K562 (cell line): Measurements from ENCODE around the gene SENP3. TPM values are rescaled to one million over a fixed set of nuclear protein-coding genes. Genes with fewer than 3 reads are reported as not detected.

Experiments
- ATF6 ChIP-seq: sonication (generic); formaldehyde crosslinking; IDR thresholded peaks from 2 replicates; pipeline ENCODE4 v1.4.0; 2020; ENCODE audit warnings: mild to moderate bottlenecking, missing genetic modification reagents
- CHD4 ChIP-seq: fragments of 200-600 bp; sonication (generic); IDR thresholded peaks from 3 replicates; pipeline ENCODE4 v1.6.1; 2012; ENCODE audit warnings: low read depth, mild to moderate bottlenecking, mixed read lengths, low read length, inconsistent platforms; ENCODE audit not compliant: insufficient read depth, insufficient replicate concordance, poor library complexity, severe bottlenecking
- GTF2E2 ChIP-seq: fragments of 200-800 bp; sonication (Bioruptor generic); IDR thresholded peaks from 2 replicates; pipeline ENCODE4 v1.6.1; 2016; ENCODE audit warnings: missing genetic modification characterization, missing compliant biosample characterization
- HDGF ChIP-seq: fragments of 450-650 bp; IDR thresholded peaks from 2 replicates; pipeline ENCODE4 v1.6.1; 2016
- HIVEP1 ChIP-seq: fragments of 250-450 bp; sonication (Bioruptor Pico); IDR thresholded peaks from 2 replicates; pipeline ENCODE4 v1.4.0; 2020; ENCODE audit warnings: mild to moderate bottlenecking
- HOXB6 ChIP-seq: fragments of 250-450 bp; sonication (Bioruptor Pico); IDR thresholded peaks from 2 replicates; pipeline ENCODE4 v1.5.1; 2022; ENCODE audit warnings: mild to moderate bottlenecking, borderline replicate concordance
- HSF4 ChIP-seq: fragments of 250-450 bp; sonication (Bioruptor Pico); IDR thresholded peaks from 2 replicates; pipeline ENCODE4 v2.1.2; 2022; ENCODE audit warnings: mild to moderate bottlenecking, moderate library complexity, borderline replicate concordance
- MEIS2 ChIP-seq: fragments of 450-650 bp; IDR thresholded peaks from 2 replicates; pipeline ENCODE4 v1.6.1; 2014; ENCODE audit warnings: mild to moderate bottlenecking; ENCODE audit not compliant: partially characterized antibody
- NFE2 ChIP-seq: IDR thresholded peaks from 2 replicates; pipeline ENCODE4 v1.6.1; 2014; ENCODE audit warnings: antibody characterized with exemption, low read depth
- NR2C1 ChIP-seq, 2 experiments: fragments of 450-650 bp; IDR thresholded peaks; 2 replicates each; pipeline ENCODE4 v1.6.1; 2017; ENCODE audit warnings: mild to moderate bottlenecking in 2 of 2, antibody characterized with exemption in 1 of 2, inconsistent platforms in 1 of 2, missing compliant biosample characterization in 1 of 2, missing genetic modification characterization in 1 of 2
- PYGO2 ChIP-seq: fragments of 450-650 bp; IDR thresholded peaks from 2 replicates; pipeline ENCODE4 v1.6.1; 2016; ENCODE audit warnings: mild to moderate bottlenecking, missing genetic modification characterization, moderate library complexity, missing compliant biosample characterization
- RBBP5 ChIP-seq: fragments of 200-600 bp; sonication (generic); IDR thresholded peaks from 2 replicates; pipeline ENCODE4 v1.6.1; 2012; ENCODE audit warnings: borderline replicate concordance, mild to moderate bottlenecking, low read length, control low read depth, inconsistent platforms; ENCODE audit not compliant: insufficient read depth, poor library complexity, severe bottlenecking
- TBP ChIP-seq: optimal IDR thresholded peaks from 2 replicates; pipeline ENCODE3; 2011; ENCODE audit warnings: low read depth, low read length, improper control_type of control experiment
- THRAP3 ChIP-seq: fragments of 450-650 bp; IDR thresholded peaks from 2 replicates; pipeline ENCODE4 v1.6.1; 2016; ENCODE audit warnings: mild to moderate bottlenecking, inconsistent platforms, borderline replicate concordance
- TRIM25 ChIP-seq: fragments of 450-650 bp; IDR thresholded peaks from 2 replicates; pipeline ENCODE4 v1.7.0; 2016; ENCODE audit warnings: borderline replicate concordance
- U2AF1 ChIP-seq: fragments of 200-400 bp; formaldehyde crosslinking; optimal IDR thresholded peaks from 2 replicates; pipeline ENCODE3; 2017; ENCODE audit warnings: mild to moderate bottlenecking, low read depth, low read length, moderate library complexity
- ZNF140 ChIP-seq: fragments of 250-450 bp; sonication (Bioruptor Pico); IDR thresholded peaks from 2 replicates; pipeline ENCODE4 v1.8.0; 2021; ENCODE audit warnings: moderate library complexity, mild to moderate bottlenecking, inconsistent platforms
- ZNF696 ChIP-seq: fragments of 250-450 bp; sonication (Bioruptor Pico); conservative IDR thresholded peaks from 2 replicates; pipeline ENCODE4 v1.4.0; 2020; ENCODE audit warnings: mild to moderate bottlenecking, moderate library complexity
- ZNF699 ChIP-seq: fragments of 250-450 bp; sonication (Bioruptor Pico); IDR thresholded peaks from 2 replicates; pipeline ENCODE4 v1.8.0; 2021; ENCODE audit warnings: mild to moderate bottlenecking, moderate library complexity; ENCODE audit not compliant: insufficient replicate concordance
- polyA plus RNA-seq, 8 experiments: library from polyadenylated mRNA; depleted of rRNA in 4 of 8; stranded (reverse) in 5 of 8; unstranded in 3 of 8; fragments of >200 nt; fragmentation: Nextera tagmentation in 2 of 8; fragmentation: Illumina TruSeq in 1 of 8; extraction: Ambion mirVana in 2 of 8; extraction: Trizol in 1 of 8; gene quantifications; 2 replicates each; pipeline versions ENCODE4 v1.2.1 to v1.2.3, GENCODE V29; 2011 to 2014; ENCODE audit warnings: inconsistent platforms in 1 of 8, missing spikeins in 1 of 8
- total RNA-seq, 7 experiments: library from RNA; depleted of rRNA in 6 of 7; stranded (reverse); fragments of >200 nt in 6 of 7; fragmentation: Illumina TruSeq in 2 of 7; extraction: Trizol in 2 of 7; gene quantifications; 2 replicates each; pipeline versions ENCODE4 v1.2.1 to v1.2.3, GENCODE V29; 2011 to 2021; ENCODE audit warnings: low replicate concordance in 1 of 7
- TF ChIP-seq, protein P1 (sequence below): sonication (generic); IDR thresholded peaks from 2 replicates; pipeline ENCODE4 v1.6.1; 2016
- TF ChIP-seq, protein P2 (sequence below): fragments of 250-450 bp; sonication (Bioruptor Pico); IDR thresholded peaks from 2 replicates; pipeline ENCODE4 v1.5.0; 2020; ENCODE audit warnings: mild to moderate bottlenecking

The SENP3 gene
- total and polyA plus RNA-seq, 9 of the 15 experiments (the other 6 are each of a cell fraction or from before 2014, with no cell fraction given) = 0.63 to 102 (median 78.8) TPM

DNA sequence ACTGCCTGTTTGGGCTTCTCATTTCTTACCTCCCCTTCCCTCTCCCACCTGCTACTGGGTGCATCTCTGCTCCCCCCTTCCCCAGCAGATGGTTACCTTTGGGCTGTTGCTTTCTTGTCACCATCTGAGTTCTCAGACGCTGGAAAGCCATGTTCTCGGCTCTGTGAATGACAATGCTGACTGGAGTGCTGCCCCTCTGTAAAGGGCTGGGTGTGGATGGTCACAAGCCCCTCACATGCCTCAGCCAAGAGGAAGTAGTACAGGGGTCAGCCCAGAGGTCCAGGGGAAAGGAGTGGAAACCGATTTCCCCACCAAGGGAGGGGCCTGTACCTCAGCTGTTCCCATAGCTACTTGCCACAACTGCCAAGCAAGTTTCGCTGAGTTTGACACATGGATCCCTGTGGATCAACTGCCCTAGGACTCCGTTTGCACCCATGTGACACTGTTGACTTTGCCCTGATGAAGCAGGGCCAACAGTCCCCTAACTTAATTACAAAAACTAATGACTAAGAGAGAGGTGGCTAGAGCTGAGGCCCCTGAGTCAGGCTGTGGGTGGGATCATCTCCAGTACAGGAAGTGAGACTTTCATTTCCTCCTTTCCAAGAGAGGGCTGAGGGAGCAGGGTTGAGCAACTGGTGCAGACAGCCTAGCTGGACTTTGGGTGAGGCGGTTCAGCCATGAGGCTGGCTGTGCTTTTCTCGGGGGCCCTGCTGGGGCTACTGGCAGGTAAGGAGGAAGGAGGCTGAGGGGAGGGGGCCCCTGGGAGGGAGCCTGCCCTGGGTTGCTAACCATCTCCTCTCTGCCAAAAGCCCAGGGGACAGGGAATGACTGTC, 17.5 kb downstream of the SENP3 start, which contains the start of gene CD68 (continued):
- TF ChIP-seq, protein P1, sequence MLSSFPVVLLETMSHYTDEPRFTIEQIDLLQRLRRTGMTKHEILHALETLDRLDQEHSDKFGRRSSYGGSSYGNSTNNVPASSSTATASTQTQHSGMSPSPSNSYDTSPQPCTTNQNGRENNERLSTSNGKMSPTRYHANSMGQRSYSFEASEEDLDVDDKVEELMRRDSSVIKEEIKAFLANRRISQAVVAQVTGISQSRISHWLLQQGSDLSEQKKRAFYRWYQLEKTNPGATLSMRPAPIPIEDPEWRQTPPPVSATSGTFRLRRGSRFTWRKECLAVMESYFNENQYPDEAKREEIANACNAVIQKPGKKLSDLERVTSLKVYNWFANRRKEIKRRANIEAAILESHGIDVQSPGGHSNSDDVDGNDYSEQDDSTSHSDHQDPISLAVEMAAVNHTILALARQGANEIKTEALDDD = peak; percentile 78
- TF ChIP-seq ZNF696 (CRISPR knock-in tag) = no peak
- no peak for TF ChIP-seq U2AF1
- peak; percentile 58; the same call in 1 of the 2 replicates for TF ChIP-seq THRAP3
- no peak for TF ChIP-seq TBP
- no peak for TF ChIP-seq ATF6 (CRISPR knock-in tag)
- TF ChIP-seq RBBP5 = peak; percentile 13
- no peak for TF ChIP-seq ZNF140 (CRISPR knock-in tag)
- TF ChIP-seq TRIM25 = no peak
- no peak for TF ChIP-seq PYGO2 (tag)
- TF ChIP-seq NFE2 = peak; percentile 5; the same call in 1 of the 2 replicates
- TF ChIP-seq CHD4 = no peak
- TF ChIP-seq NR2C1 (IDR thresholded peaks at IDR 0.05) = no peak
- TF ChIP-seq NR2C1 (tag; IDR thresholded peaks at IDR 0.05) = no peak
- TF ChIP-seq, protein P2, sequence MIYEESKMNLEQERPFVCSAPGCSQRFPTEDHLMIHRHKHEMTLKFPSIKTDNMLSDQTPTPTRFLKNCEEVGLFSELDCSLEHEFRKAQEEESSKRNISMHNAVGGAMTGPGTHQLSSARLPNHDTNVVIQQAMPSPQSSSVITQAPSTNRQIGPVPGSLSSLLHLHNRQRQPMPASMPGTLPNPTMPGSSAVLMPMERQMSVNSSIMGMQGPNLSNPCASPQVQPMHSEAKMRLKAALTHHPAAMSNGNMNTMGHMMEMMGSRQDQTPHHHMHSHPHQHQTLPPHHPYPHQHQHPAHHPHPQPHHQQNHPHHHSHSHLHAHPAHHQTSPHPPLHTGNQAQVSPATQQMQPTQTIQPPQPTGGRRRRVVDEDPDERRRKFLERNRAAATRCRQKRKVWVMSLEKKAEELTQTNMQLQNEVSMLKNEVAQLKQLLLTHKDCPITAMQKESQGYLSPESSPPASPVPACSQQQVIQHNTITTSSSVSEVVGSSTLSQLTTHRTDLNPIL (CRISPR knock-in tag) = no peak
- TF ChIP-seq HOXB6 (CRISPR knock-in tag) = no peak
- no peak for TF ChIP-seq HDGF
- TF ChIP-seq MEIS2 = no peak
- TF ChIP-seq HSF4 (CRISPR knock-in tag) = no peak
- no peak for TF ChIP-seq HIVEP1 (CRISPR knock-in tag)
- no peak for TF ChIP-seq ZNF699
- TF ChIP-seq GTF2E2 = no peak
